Trophoblast cell (in vitro differentiated cells and primary cell): ENCODE results near the gene ADRB1.

Source experiments
- DNase-seq, 2 donors: peaks; one replicate each; pipeline ENCODE4 v3.0.0-alpha.2; 2016
- H2AFZ ChIP-seq: 2 replicates; pipeline ENCODE4 v1.6.1; 2013; ENCODE audit warnings: low read length, moderate library complexity, mild to moderate bottlenecking; ENCODE audit not compliant: insufficient read depth, poor library complexity
- H2AK5ac ChIP-seq: 2 replicates; pipeline ENCODE4 v1.6.1; 2013; ENCODE audit warnings: mild to moderate bottlenecking, low read length
- H2BK120ac ChIP-seq: 2 replicates; pipeline ENCODE4 v1.6.1; 2013; ENCODE audit warnings: low read length, mild to moderate bottlenecking, moderate library complexity; ENCODE audit not compliant: insufficient read depth, poor library complexity
- H2BK12ac ChIP-seq: 2 replicates; pipeline ENCODE4 v1.6.1; 2013; ENCODE audit warnings: mild to moderate bottlenecking, low read length, moderate library complexity
- H2BK5ac ChIP-seq: 2 replicates; pipeline ENCODE4 v1.6.1; 2013; ENCODE audit warnings: low read length, low read depth, moderate library complexity, mild to moderate bottlenecking; ENCODE audit not compliant: poor library complexity
- H3K14ac ChIP-seq: 2 replicates; pipeline ENCODE4 v1.6.1; 2013; ENCODE audit warnings: mild to moderate bottlenecking, low read length
- H3K18ac ChIP-seq: 2 replicates; pipeline ENCODE4 v1.6.1; 2013; ENCODE audit warnings: mild to moderate bottlenecking, low read length
- H3K23ac ChIP-seq: 2 replicates; pipeline ENCODE4 v1.6.1; 2013; ENCODE audit warnings: low read length
- H3K27ac ChIP-seq: 2 replicates; pipeline ENCODE4 v1.5.1; 2013; ENCODE audit warnings: low read depth, mild to moderate bottlenecking, inconsistent platforms, low read length, moderate library complexity
- H3K27me3 ChIP-seq: 2 replicates; pipeline ENCODE4 v1.6.1; 2013; ENCODE audit warnings: inconsistent platforms, mild to moderate bottlenecking, low read length, moderate library complexity; ENCODE audit not compliant: insufficient read depth
- H3K36me3 ChIP-seq, 2 experiments: 1 replicate in 1 of 2; 2 replicates in 1 of 2; pipeline ENCODE4 v1.6.1; 2013; ENCODE audit warnings: low read length in 2 of 2, mild to moderate bottlenecking in 2 of 2, moderate library complexity in 1 of 2; ENCODE audit not compliant: insufficient read depth in 2 of 2, control insufficient read depth in 1 of 2
- H3K4ac ChIP-seq: 2 replicates; pipeline ENCODE4 v1.6.1; 2013; ENCODE audit warnings: low read depth, mild to moderate bottlenecking, low read length, moderate library complexity
- H3K4me1 ChIP-seq, 2 experiments: 1 replicate in 1 of 2; 2 replicates in 1 of 2; pipeline ENCODE4 v1.6.1; 2013; ENCODE audit warnings: low read length in 2 of 2, mild to moderate bottlenecking in 2 of 2, moderate library complexity in 1 of 2; ENCODE audit not compliant: insufficient read depth in 2 of 2, control insufficient read depth in 1 of 2
- H3K4me2 ChIP-seq: 2 replicates; pipeline ENCODE4 v1.6.1; 2013; ENCODE audit warnings: inconsistent platforms, mild to moderate bottlenecking, low read length, moderate library complexity
- H3K4me3 ChIP-seq: 2 replicates; pipeline ENCODE4 v1.5.1; 2013; ENCODE audit warnings: mild to moderate bottlenecking, low read depth, low read length, inconsistent platforms
- H3K79me1 ChIP-seq: one replicate; pipeline ENCODE4 v1.6.1; 2013; ENCODE audit warnings: low read length
- H3K79me2 ChIP-seq: 2 replicates; pipeline ENCODE4 v1.6.1; 2013; ENCODE audit warnings: low read length, mild to moderate bottlenecking; ENCODE audit not compliant: control insufficient read depth, insufficient read depth, poor library complexity
- H3K9ac ChIP-seq: 2 replicates; pipeline ENCODE4 v1.6.1; 2013; ENCODE audit warnings: mild to moderate bottlenecking, low read length
- H3K9me3 ChIP-seq: 2 replicates; pipeline ENCODE4 v1.6.1; 2013; ENCODE audit warnings: low read depth, mild to moderate bottlenecking, control low read depth, inconsistent platforms, low read length; ENCODE audit not compliant: insufficient read depth
- H4K12ac ChIP-seq: 2 replicates; pipeline ENCODE4 v1.6.1; 2013; ENCODE audit warnings: low read depth, mild to moderate bottlenecking, low read length, moderate library complexity
- H4K8ac ChIP-seq: 2 replicates; pipeline ENCODE4 v1.6.1; 2013; ENCODE audit warnings: low read depth, mild to moderate bottlenecking, low read length, moderate library complexity
- H4K91ac ChIP-seq: one replicate; pipeline ENCODE4 v1.6.1; 2013; ENCODE audit warnings: low read depth, mild to moderate bottlenecking, low read length, moderate library complexity
- WGBS: extraction: QIAGEN DNeasy Blood & Tissue Kit; methylation state at CpG from one replicate; pipeline ENCODE4 v1.1.7; 2013; ENCODE audit warnings: missing lambda C conversion rate; ENCODE audit not compliant: insufficient read length, insufficient coverage; ENCODE audit errors: extremely low coverage; 5-methylcytosine and 5-hydroxymethylcytosine counted together

Gene ADRB1

DNA sequence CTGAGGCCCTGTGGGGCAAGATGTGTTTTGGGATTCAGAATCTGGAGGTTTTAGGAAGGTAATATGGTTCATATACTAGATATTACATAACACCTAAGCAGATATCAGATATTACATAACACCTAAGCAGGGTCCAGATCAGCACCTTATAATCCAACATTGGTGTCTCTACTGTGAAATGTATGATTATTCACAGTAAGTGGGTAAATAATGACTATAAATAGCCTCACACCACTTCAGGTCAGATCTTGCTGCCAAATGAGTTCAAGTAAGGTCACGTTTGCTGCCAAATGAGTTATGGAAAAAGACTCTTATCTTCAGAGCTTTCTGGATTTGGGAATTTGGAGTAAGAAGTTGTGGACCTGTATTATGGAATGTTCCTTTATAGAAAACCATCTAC is 14.6 kb downstream of the ADRB1 start:
- no peak overlapping the region for H3K23ac ChIP-seq
- H3K36me3 ChIP-seq, result no peaks in the 10 kb centered on the region
- WGBS, result no CpG with 5 or more reads among the region's 1 CpG
- no peaks in the 10 kb centered on the region for H3K79me2 ChIP-seq
- H2AK5ac ChIP-seq, result no peak overlapping the region
- H3K14ac ChIP-seq, result no peak overlapping the region
- no peaks in the 10 kb centered on the region for H3K79me1 ChIP-seq
- no peaks in the 10 kb centered on the region for H3K4me1 ChIP-seq
- H3K27me3 ChIP-seq, result no peaks in the 10 kb centered on the region
- no peak overlapping the region for H2AFZ ChIP-seq
- no peak overlapping the region for H4K8ac ChIP-seq
- no peak overlapping the region for H3K4ac ChIP-seq
- H2BK120ac ChIP-seq, result no peak overlapping the region
- no peak overlapping the region for H3K27ac ChIP-seq
- no peak overlapping the region for H2BK12ac ChIP-seq
- no peak overlapping the region for H3K18ac ChIP-seq
- H3K4me2 ChIP-seq, result no peak overlapping the region
- H3K9ac ChIP-seq, result no peak overlapping the region
- H3K9me3 ChIP-seq, result no peaks in the 10 kb centered on the region
- H4K91ac ChIP-seq, result no peak overlapping the region
- no peak overlapping the region for H2BK5ac ChIP-seq
- H4K12ac ChIP-seq, result no peak overlapping the region
- no peak for DNase-seq
- no peak overlapping the region for H3K4me3 ChIP-seq

DNA sequence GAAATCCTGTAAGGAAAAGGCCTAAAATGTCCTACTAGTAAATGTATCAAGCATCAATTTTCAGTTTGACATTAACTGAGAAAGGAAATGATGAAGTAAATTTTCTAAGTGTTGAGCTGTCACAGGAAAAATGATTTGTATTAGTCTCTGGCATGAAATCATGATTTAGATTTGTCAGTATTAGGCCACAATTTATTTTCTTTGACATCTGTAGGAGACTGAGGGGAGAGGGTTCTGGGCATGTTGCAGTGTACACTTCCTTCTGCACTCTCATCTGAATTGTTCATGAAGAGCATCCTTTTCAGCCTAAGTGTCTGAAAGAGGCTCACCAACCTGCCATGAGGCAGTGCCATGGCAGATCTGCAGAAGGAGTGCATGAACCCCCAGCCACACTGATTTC is 15.9 kb downstream of the ADRB1 start:
- no peak overlapping the region for H2AFZ ChIP-seq
- no peak overlapping the region for H2BK12ac ChIP-seq
- H2BK5ac ChIP-seq, result no peak overlapping the region
- no peak for DNase-seq
- no peak overlapping the region for H4K8ac ChIP-seq
- H3K4me3 ChIP-seq, result no peak overlapping the region
- H3K27ac ChIP-seq, result no peak overlapping the region
- H4K12ac ChIP-seq, result no peak overlapping the region
- no peak overlapping the region for H4K91ac ChIP-seq
- H3K79me2 ChIP-seq, result no peaks in the 10 kb centered on the region
- no peak overlapping the region for H2BK120ac ChIP-seq
- H3K4me2 ChIP-seq, result no peak overlapping the region
- no peak overlapping the region for H3K18ac ChIP-seq
- peak overlapping the region; percentile 70 for H3K23ac ChIP-seq
- no peaks in the 10 kb centered on the region for H3K79me1 ChIP-seq
- H3K14ac ChIP-seq, result no peak overlapping the region
- H3K4ac ChIP-seq, result no peak overlapping the region
- peaks cover 0 to 1% of the 10 kb centered on the region in 2 experiments for H3K4me1 ChIP-seq
- H3K36me3 ChIP-seq, result no peaks in the 10 kb centered on the region
- H3K9ac ChIP-seq, result peak overlapping the region; percentile 54
- no peaks in the 10 kb centered on the region for H3K27me3 ChIP-seq
- H2AK5ac ChIP-seq, result no peak overlapping the region
- no peaks in the 10 kb centered on the region for H3K9me3 ChIP-seq

DNA sequence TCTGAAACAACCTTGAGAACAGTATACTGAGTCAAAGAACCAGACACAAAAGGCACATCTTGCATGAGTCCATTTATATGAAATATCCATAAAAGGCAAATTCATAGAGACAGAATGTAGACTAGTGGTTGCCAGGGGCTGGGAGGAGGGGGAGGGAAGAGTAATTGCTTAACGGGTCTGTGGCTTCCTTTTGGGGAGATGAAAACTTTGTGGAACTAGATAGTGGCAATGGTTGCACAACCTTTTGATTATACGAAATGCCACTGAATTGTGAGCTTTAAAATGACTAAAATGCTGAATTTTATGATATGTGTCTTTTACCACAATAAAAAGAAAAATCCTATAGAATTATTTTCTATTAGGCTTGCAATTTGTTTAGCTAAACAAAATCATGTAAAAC is 16.8 kb downstream of the ADRB1 start:
- H3K23ac ChIP-seq, result no peak overlapping the region
- no peak for DNase-seq
- H4K8ac ChIP-seq, result no peak overlapping the region
- H2AK5ac ChIP-seq, result no peak overlapping the region
- H2BK120ac ChIP-seq, result no peak overlapping the region
- H3K79me1 ChIP-seq, result no peaks in the 10 kb centered on the region
- H3K79me2 ChIP-seq, result no peaks in the 10 kb centered on the region
- H2BK12ac ChIP-seq, result no peak overlapping the region
- no peaks in the 10 kb centered on the region for H3K9me3 ChIP-seq
- H3K27ac ChIP-seq, result no peak overlapping the region
- H3K4me2 ChIP-seq, result no peak overlapping the region
- no peaks in the 10 kb centered on the region for H3K36me3 ChIP-seq
- H3K27me3 ChIP-seq, result no peaks in the 10 kb centered on the region
- H3K4ac ChIP-seq, result no peak overlapping the region
- no CpG with 5 or more reads among the region's 2 CpGs for WGBS
- H4K12ac ChIP-seq, result no peak overlapping the region
- H3K4me1 ChIP-seq, result peaks cover 0 to 1% of the 10 kb centered on the region in 2 experiments
- H2BK5ac ChIP-seq, result no peak overlapping the region
- no peak overlapping the region for H3K14ac ChIP-seq
- no peak overlapping the region for H3K9ac ChIP-seq
- no peak overlapping the region for H2AFZ ChIP-seq
- no peak overlapping the region for H4K91ac ChIP-seq
- H3K18ac ChIP-seq, result no peak overlapping the region
- no peak overlapping the region for H3K4me3 ChIP-seq

DNA sequence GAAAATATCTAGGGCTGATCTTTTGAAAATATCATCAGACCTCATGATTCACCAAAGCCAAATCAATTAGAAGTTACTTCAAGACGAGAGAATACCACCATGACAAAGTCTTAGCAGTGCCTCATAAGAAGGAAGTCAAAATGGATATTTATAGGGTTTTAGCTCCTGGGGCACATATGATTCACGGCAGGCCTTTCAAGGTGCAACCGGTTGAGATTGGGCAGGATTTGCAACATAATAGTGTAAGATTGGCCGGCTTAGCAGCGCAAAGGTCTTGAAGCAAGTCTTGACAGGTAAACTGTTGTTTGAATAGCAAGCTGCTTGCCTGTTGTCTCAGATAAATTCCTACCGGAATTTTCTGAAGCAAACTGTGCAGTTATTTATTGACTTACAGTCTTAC is 17.5 kb downstream of the ADRB1 start:
- Histone ChIP-seq H2BK12ac (no peak overlapping the region), H3K79me2 (no peaks in the 10 kb centered on the region), H3K4me1 (peaks cover 0 to 1% of the 10 kb centered on the region in 2 experiments), H3K4me3 (no peak overlapping the region), H3K18ac (no peak overlapping the region), H3K36me3 (no peaks in the 10 kb centered on the region), H2BK5ac (no peak overlapping the region), H2AK5ac (no peak overlapping the region), H3K27me3 (no peaks in the 10 kb centered on the region), H3K23ac (no peak overlapping the region), H4K12ac (no peak overlapping the region), H3K27ac (no peak overlapping the region), H4K8ac (no peak overlapping the region), H3K4me2 (no peak overlapping the region), H3K9ac (no peak overlapping the region), H3K9me3 (no peaks in the 10 kb centered on the region), H2BK120ac (no peak overlapping the region), H3K4ac (no peak overlapping the region), H3K14ac (no peak overlapping the region), H4K91ac (no peak overlapping the region), H3K79me1 (no peaks in the 10 kb centered on the region), H2AFZ (no peak overlapping the region)
- DNase-seq, result no peak
- no CpG with 5 or more reads among the region's 6 CpGs for WGBS
